PFSK-1 (cell line): ENCODE results near the gene DNPH1.

Experiments
- FOXP2 ChIP-seq: optimal IDR thresholded peaks from 2 replicates; pipeline ENCODE3; 2011; ENCODE audit warnings: borderline replicate concordance, control low read depth, inconsistent platforms; ENCODE audit not compliant: insufficient read depth; ENCODE audit errors: extremely low read length, extremely low read depth
- POLR2AphosphoS5 ChIP-seq: IDR thresholded peaks from 2 replicates; pipeline ENCODE4 v1.6.1; 2012; ENCODE audit warnings: low read depth, mild to moderate bottlenecking, control low read depth, low read length, moderate library complexity
- REST ChIP-seq, 2 experiments: IDR thresholded peaks; 2 replicates each; pipeline versions ENCODE4 v1.6.1 to v1.8.0; 2011 to 2012; ENCODE audit warnings: low read depth in 2 of 2, low read length in 2 of 2, control low read depth in 1 of 2, inconsistent platforms in 1 of 2, mild to moderate bottlenecking in 1 of 2, moderate library complexity in 1 of 2; ENCODE audit not compliant: insufficient read depth in 1 of 2
- TAF1 ChIP-seq: IDR thresholded peaks from 2 replicates; pipeline ENCODE4 v1.6.1; 2012; ENCODE audit warnings: low read length, control low read depth, borderline replicate concordance; ENCODE audit not compliant: insufficient read depth

GRCh38 chr6:43183441-43183840, 45.8 kb downstream of the DNPH1 start:
- no peak for TF ChIP-seq FOXP2
- TF ChIP-seq TAF1 = no peak
- TF ChIP-seq REST (IDR thresholded peaks at IDR 0.05; ENCODE audit: insufficient read depth in 1 of 2, low read depth in 2 of 2, low read length in 2 of 2) = no peak
- TF ChIP-seq POLR2AphosphoS5 = no peak
